Measurements from ENCODE around the gene MARK1. TPM values are rescaled to one million over a fixed set of nuclear protein-coding genes. Genes with fewer than 3 reads are reported as not detected.
A peak's percentile ranks its signal among the peaks of the same experiment; 100 is the strongest.
"Not testable (repeated sequence)": the region's sequence is repeated elsewhere in the genome, so short reads cannot be mapped to it uniquely, and the experiment has no call there.

The MARK1 gene
- total and polyA plus RNA-seq, 9 of the 15 experiments (the other 6 are each of a cell fraction or from before 2014, with no cell fraction given): not detected

- H3K27ac ChIP-seq (ENCODE audit: extremely low read depth, low read depth, low read length); H3K27me3 ChIP-seq (ENCODE audit: control insufficient read depth in 2 of 2, insufficient read depth in 2 of 2, low read length in 2 of 2); H3K9ac ChIP-seq (ENCODE audit: insufficient read depth in 1 of 2, low read depth in 2 of 2, low read length in 2 of 2); DNase-seq (ENCODE audit: extremely low read depth in 1 of 4, low spot score in 3 of 4); H3K9me3 ChIP-seq (replicated peaks; ENCODE audit: control insufficient read depth, insufficient read depth, low read depth, low read length); H4K20me1 ChIP-seq (replicated peaks; ENCODE audit: control insufficient read depth, insufficient read depth, low read length); H3K36me3 ChIP-seq (ENCODE audit: control insufficient read depth, insufficient read depth, low read length); H3K4me3 ChIP-seq; H3K79me2 ChIP-seq (ENCODE audit: control insufficient read depth, insufficient read depth, low read length); in situ Hi-C loops (cut with MboI); CTCF ChIA-PET (ENCODE audit: low intra/inter-chr PET ratio); BruUV-seq (replicated peaks); ATAC-seq; POLR2A ChIA-PET; intact Hi-C loops (cut with micrococcal nuclease); FAIRE-seq; H2AFZ ChIP-seq (ENCODE audit: low read depth, low read length); H3K4me2 ChIP-seq (ENCODE audit: insufficient read depth, low read length); H3K9me1 ChIP-seq (ENCODE audit: control insufficient read depth, insufficient read depth, low read length); H3K4me1 ChIP-seq (replicated peaks in 1 of 2; ENCODE audit: control insufficient read depth in 2 of 2, insufficient read depth in 2 of 2, low read length in 2 of 2): not testable (repeated sequence)
- 0% methylated on average over 3 of the region's 4 CpGs for WGBS (ENCODE audit: insufficient coverage, low coverage, missing lambda C conversion rate)
- TF ChIP-seq ZNF146 (CRISPR knock-in tag; IDR thresholded peaks at IDR 0.05; ENCODE audit: unreplicated experiment): peak; percentile 24
Measured at GRCh38 chr1:220605651-220606050, 77.7 kb downstream of the MARK1 start.

GRCh38 chr1:220611100-220611499 is 83.2 kb downstream of the MARK1 start:
- H3K4me3 ChIP-seq; H3K9ac ChIP-seq (ENCODE audit: insufficient read depth in 1 of 2, low read depth in 2 of 2, low read length in 2 of 2); ATAC-seq; H2AFZ ChIP-seq (ENCODE audit: low read depth, low read length); H3K4me2 ChIP-seq (ENCODE audit: insufficient read depth, low read length); intact Hi-C loops (cut with micrococcal nuclease); H3K27me3 ChIP-seq (ENCODE audit: control insufficient read depth in 2 of 2, insufficient read depth in 2 of 2, low read length in 2 of 2); H3K79me2 ChIP-seq (ENCODE audit: control insufficient read depth, insufficient read depth, low read length); FAIRE-seq; H3K4me1 ChIP-seq (replicated peaks in 1 of 2; ENCODE audit: control insufficient read depth in 2 of 2, insufficient read depth in 2 of 2, low read length in 2 of 2); H3K9me1 ChIP-seq (ENCODE audit: control insufficient read depth, insufficient read depth, low read length); H3K27ac ChIP-seq (ENCODE audit: extremely low read depth, low read depth, low read length); CTCF ChIA-PET (ENCODE audit: low intra/inter-chr PET ratio); H3K9me3 ChIP-seq (replicated peaks; ENCODE audit: control insufficient read depth, insufficient read depth, low read depth, low read length); H3K36me3 ChIP-seq (ENCODE audit: control insufficient read depth, insufficient read depth, low read length); DNase-seq (ENCODE audit: extremely low read depth in 1 of 4, low spot score in 3 of 4); BruUV-seq (replicated peaks); in situ Hi-C loops (cut with MboI); H4K20me1 ChIP-seq (replicated peaks; ENCODE audit: control insufficient read depth, insufficient read depth, low read length): not testable (repeated sequence)
- WGBS (ENCODE audit: insufficient coverage, low coverage, missing lambda C conversion rate): under 1% methylated on average over 11 of the region's 11 CpGs
- POLR2A ChIA-PET: interaction anchor here (0.6 kb wide), 1 partner anchor 812 kb away, joined by 3 read pairs; no protein-coding TSS in a partner anchor

Data from K562 (cell line).